HG03457 (cell line): ENCODE data around the gene GABRD.

Source experiments
- ATAC-seq: cut with Tn5 transposase; IDR thresholded peaks from one replicate; pipeline ENCODE4 v1.9.1; 2021; ENCODE audit warnings: moderate number of reproducible peaks; ENCODE audit not compliant: unreplicated experiment

GABRD gene

GRCh38 chr1:2050793-2051682, 31.9 kb downstream of the GABRD start:
- no peak for ATAC-seq

- ATAC-seq: no peak
These were observed 33.0 kb downstream of the GABRD start for GRCh38 chr1:2052054-2052679.

GRCh38 chr1:2052756-2053155, 33.6 kb downstream of the GABRD start:
- ATAC-seq: no peak

- no peak for ATAC-seq
These were observed 34.1 kb downstream of the GABRD start for GRCh38 chr1:2053217-2053616.

GRCh38 chr1:2053784-2054376, 34.7 kb downstream of the GABRD start:
- no peak for ATAC-seq

- no peak for ATAC-seq
These were observed 35.4 kb downstream of the GABRD start for GRCh38 chr1:2054560-2054959.

GRCh38 chr1:2055911-2056575, 36.9 kb downstream of the GABRD start:
- no peak for ATAC-seq

- no peak for ATAC-seq
These were observed 37.9 kb downstream of the GABRD start for GRCh38 chr1:2056955-2057590.

- ATAC-seq: no peak
These were observed 40.3 kb downstream of the GABRD start for GRCh38 chr1:2059290-2059953.

- no peak for ATAC-seq
These were observed 40.9 kb downstream of the GABRD start for GRCh38 chr1:2060072-2060471.

GRCh38 chr1:2060535-2060934, 41.4 kb downstream of the GABRD start:
- no peak for ATAC-seq

GRCh38 chr1:2061065-2061778, 42.1 kb downstream of the GABRD start:
- ATAC-seq: no peak

GRCh38 chr1:2065699-2066098, 46.6 kb downstream of the GABRD start:
- ATAC-seq: no peak

GRCh38 chr1:2067393-2067792, 48.2 kb downstream of the GABRD start:
- no peak for ATAC-seq

GRCh38 chr1:2067981-2068380, 48.8 kb downstream of the GABRD start:
- ATAC-seq: no peak

GRCh38 chr1:2068951-2069350, 49.8 kb downstream of the GABRD start:
- ATAC-seq: no peak

- ATAC-seq: no peak
These were observed 50.9 kb downstream of the GABRD start for GRCh38 chr1:2070016-2070415.

GRCh38 chr1:2070800-2071530, 51.8 kb downstream of the GABRD start:
- no peak for ATAC-seq
